HG03520 (cell line): ENCODE data around the gene LCN15.
A peak's percentile ranks its signal among the peaks of the same experiment; 100 is the strongest.
"Not testable (repeated sequence)": the region's sequence is repeated elsewhere in the genome, so short reads cannot be mapped to it uniquely, and the experiment has no call there.

Experiments used
- ATAC-seq: cut with Tn5 transposase; IDR thresholded peaks from one replicate; pipeline ENCODE4 v1.9.1; 2021; ENCODE audit warnings: mild to moderate bottlenecking, moderate library complexity; ENCODE audit not compliant: unreplicated experiment

Gene LCN15, protein sequence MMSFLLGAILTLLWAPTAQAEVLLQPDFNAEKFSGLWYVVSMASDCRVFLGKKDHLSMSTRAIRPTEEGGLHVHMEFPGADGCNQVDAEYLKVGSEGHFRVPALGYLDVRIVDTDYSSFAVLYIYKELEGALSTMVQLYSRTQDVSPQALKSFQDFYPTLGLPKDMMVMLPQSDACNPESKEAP

DNA sequence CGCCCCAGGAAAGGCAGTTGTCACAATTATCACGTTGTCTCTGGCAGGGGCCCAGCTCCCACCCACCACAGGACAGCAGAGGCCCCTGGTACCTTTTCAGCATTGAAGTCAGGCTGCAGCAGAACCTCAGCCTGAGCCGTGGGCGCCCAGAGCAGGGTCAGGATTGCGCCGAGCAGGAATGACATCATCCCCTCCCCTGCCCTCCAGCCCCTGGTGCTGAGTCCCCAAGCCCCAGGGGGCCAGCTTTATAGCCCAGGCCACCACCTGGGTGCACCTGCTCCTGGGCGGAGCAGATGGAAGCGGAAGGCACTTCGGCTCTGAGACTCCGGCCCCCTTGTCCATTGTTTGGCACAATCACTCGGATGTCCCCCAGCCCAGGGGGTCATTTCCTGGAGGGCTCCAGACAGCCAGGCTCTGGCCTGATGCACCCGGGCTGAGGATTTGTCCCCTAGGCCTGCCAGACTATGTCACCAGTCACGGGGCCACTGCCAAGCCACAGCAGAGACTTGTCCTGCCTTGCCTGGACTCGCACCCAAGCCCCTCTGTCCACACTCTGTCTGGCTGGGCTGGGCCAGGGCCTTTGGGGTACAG is at the start of gene LCN15:
LCN15 (minus strand) TSS at position 218 of the 591 bp plus-strand sequence; CDS start at position 188, 30 bp downstream.
- no peak for ATAC-seq

DNA sequence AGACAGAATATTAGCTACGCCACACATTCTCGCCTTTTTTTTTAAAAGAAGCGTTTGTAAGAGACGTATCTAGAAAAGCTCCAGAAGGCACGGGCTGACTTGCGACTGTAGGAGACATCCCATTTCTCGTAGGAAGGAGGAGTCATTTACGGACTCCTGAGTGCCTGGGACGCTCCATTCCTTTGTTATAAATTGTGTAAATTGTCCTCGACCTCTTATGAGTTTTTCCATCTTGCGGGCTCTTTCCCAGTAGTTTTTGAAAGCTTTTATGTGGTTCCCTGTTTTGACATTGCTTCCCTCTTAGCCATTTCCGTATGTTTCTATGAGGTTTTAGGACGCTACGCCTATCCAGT is 44.5 kb upstream of the LCN15 start:
- no peak for ATAC-seq

DNA sequence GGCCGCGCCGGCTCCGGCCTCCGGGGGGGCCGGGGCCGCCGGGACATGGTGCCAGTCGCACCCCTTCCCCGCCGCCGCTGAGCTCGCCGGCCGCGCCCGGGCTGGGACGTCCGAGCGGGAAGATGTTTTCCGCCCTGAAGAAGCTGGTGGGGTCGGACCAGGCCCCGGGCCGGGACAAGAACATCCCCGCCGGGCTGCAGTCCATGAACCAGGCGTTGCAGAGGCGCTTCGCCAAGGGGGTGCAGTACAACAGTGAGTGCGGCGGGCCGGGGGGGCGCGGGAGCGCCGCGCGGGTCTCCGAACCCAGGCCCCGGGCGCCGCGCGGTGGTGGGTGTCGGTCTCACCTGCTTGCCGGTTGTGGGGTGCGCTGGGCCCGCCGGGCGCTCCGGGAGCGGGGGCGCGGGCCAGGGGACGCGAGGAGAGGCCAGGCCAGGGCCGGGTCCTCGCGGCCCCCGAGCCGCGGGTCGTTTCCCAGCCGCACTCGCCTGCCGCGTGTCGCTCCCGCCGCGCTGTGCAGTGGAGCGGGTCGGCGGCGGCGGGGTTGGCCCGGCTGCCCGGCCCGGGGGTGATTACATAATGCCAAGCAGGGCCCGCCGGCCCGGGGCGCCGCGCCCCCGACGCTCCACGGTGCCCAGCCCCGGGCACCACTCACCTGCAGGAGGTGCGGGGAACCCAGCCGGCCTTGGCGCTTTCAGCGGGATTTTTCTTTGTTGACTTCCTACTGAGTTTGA is 43.9 kb upstream of the LCN15 start:
- peak; percentile 27 for ATAC-seq

DNA sequence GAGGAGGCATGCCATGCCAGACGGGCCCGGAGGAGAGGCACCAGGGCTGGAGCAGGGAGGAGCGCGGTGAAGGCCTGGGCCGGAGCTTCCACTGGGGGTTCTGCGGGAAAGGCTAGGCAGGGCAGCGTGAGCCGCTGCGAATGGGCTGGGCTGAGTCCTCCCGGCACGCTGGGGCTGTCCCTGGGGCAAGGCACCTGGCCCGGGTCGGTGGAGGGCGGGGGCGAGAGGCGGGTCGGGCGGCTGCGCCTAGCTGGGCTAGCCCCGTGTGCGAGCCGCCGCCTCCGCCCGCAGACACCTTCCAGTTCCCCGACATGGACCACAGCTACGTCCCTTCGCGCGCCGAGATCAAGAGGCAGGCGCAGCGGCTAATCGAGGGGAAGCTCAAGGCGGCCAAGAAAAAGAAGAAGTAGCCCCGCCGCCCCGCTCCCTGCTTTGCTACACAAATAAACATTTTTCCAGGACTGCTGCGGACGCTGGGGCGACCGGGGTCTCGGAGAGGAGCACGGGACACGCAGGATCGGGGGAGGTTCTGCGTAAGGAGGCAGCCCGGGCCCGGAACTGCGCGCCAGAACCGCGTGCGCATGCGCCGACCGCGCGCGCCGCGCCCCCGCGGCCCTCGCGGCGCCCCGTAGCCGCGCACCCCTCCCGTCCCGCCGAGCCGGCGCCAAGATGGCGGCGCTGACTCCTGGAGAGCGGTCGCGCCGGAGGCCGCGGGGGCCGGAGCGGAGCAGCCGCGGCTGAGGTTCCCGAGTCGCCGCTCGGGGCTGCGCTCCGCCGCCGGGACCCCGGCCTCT is 43.2 kb upstream of the LCN15 start, which contains the start of gene RABL6:
RABL6 (plus strand) TSS at position 668 of the 794 bp plus-strand sequence. CDS start 249 bp downstream, outside the sequence.
- peak; percentile 68 for ATAC-seq

DNA sequence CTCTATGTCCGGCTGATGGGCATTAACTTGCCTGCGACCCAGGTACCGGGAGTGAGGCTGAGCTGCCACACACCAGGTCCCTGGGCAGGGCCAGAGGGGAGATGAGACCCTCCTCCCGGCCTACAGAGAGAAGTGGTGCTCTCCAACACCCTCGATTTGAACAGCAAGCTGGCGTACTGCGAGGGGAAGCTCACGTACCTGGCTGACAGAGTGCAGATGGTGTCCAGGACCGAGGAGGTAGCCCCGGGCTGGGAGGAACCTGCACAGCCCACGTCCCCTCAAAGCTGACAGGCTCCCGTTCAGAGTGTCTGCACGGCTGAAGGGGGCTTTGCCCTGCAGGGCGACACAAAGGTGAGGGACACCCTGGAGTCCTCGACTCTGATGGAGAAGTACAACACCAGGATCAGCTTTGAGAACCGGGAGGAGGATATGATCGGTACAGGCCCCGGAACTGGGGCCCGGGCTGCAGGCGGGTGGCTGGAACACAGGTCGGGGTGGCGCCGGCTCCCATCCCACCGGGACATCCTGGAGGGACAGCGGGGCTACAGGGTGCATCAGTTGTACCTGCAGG is 42.4 kb upstream of the LCN15 start:
- no peak for ATAC-seq

DNA sequence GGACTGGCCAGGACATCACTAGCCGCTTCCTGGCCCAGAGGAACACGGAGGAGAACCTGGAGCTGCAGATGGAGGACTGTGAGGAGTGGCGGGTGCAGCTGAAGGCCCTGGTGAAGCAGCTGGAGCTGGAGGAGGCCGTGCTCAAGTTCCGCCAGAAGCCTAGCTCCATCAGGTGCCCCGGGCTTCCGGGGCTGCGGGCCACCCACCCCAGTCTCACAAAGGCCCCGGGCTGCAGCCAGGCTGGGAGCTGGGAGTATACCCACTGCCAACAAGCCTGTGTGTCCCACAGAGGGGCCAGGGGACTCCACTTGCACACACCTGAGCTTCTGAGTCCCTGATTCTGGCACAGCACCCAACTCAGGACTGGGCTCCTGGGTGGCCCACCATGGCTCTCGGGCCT is 41.7 kb upstream of the LCN15 start:
- ATAC-seq = no peak

DNA sequence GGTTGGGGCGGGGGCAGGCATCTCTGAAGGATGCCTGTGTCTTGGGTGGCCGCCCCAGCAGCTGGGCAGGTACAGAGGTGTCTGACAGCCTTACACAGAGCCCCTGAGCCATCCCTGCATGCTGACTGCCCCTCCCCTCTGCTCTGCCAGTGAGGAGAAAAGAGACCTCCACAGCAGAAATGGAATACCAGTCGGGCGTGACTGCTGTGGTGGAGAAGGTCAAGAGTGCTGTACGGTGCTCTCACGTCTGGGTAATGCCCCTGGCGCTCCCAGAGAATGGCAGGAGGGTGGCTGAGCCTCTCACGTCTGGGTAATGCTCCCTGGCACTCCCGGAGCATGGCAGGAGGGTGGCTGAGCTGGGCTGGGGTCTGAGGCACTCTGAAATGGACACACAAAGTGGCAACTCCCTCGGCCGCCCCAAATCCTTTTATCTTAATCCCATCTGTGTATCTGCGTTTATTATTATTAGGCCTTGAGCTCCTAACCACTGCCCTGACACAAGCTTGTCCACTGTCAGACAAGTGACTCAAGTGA is 41.0 kb upstream of the LCN15 start:
- no peak for ATAC-seq

DNA sequence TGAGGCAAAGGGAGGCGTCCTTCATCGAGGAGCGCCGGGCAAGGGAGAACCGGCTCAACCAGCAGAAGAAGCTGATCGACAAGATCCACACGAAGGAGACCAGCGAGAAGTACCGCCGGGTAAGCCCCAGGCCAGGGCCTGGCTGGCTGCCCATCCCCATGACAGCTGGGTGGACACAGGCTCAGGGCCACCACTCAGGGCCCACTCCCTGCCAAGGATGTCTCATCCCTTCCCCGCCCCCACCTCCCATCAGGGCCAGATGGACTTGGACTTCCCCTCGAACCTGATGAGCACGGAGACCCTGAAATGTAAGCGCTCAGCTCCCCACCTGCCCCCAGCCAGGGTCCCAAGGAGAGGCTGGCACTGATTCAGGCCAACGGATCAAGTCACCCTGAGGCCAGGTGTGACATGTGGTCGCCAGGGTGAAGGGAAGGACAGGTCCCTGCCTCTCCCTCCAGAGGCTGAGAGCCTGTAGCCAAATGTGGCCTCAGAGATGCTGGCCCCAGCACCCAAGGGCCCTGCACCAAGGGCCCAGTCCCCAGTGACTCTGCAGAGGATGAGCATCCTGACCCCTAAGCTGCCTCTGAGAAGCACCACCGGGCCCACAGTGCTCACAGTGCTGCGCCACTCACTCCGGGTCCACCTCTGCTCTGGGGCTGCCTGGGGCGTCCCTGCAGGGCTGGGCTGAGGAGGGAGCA is 40.3 kb upstream of the LCN15 start:
- ATAC-seq = no peak

DNA sequence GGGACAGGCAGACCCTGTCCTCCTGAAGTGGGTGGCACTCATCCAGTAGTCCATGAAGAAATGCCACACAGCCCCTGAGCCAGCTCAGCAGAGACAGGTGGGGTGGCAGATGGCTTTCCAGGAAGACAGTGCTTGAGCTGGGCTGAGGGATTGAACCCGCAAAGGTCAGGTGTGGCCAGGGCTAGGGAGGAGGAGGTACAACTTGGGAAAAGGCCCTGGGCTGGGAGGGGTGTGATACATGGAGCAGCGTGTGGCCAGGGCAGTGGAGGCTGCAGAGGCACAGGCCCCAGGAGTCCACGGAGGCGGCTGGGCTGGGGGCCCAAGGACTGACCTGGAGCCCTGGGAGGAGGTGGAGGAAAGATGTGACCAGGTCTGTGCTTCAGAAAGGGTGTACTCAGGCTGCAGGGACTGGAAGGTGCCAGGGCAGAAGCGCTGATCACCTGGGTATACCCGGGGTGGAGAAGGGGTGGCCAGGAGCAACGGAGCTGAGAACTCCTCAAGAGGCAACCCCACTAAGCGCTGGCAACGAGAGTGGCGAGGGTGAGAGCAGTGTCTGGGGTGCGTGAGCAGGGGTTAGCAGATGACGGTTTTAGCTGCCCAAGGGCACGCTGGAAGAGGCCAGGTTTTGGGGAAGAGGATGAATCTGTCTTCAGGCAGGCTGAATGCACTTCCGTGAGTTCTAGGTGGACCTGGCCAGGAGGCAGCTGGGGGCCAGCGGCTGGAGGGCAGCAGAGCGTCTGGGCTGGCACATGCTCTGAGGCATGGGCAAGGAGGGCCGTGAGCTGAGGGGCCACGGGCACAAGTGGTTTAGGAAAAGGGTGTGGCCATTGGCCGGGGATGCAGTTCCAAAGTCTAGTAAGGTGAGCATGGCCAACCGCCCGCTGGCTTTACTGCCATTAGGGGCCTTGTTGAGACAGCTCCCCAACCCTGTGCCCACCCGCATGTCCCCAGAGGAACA is 39.5 kb upstream of the LCN15 start:
- ATAC-seq = no peak

DNA sequence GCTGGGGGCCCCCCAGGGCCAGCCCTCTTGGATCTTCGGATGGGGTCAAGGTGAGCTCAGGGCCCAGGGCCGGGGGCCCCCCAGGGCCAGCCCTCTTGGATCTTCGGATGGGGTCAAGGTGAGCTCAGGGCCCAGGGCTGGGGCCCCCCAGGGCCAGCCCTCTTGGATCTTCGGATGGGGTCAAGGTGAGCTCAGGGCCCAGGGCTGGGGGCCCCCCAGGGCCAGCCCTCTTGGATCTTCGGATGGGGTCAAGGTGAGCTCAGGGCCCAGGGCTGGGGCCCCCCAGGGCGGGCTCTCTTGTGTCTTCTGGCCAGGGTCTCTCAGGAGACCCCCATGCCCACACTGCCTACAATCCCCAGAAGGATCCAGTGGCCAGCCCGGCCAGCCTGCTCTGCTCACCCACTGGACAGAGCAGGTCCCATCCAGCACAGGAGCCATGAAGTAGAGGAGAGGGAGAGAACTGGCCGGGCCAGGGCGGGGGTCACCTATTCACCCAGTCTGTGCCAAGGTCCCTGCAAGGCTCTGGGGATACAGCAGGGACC is 38.8 kb upstream of the LCN15 start:
- not testable (repeated sequence) for ATAC-seq

DNA sequence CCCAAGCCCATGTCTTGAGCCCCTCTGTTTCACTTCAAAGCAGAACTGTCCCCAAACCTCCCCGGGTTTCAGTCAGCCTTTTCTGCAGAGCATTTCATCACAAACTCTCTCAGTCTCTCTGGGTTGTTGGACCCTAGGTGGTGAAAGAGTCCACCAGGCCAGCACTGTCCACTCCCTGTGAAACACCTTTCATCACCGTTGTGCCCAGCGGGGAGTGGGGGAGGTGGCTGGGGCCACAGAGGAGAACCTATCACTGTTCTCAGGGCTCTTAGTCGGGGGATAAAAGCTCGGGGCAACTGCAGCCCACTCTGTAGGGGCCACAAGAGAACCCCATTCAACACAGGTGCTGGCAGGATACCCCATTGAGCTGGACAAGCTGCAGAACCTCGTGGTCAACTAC is 38.0 kb upstream of the LCN15 start:
- no peak for ATAC-seq

DNA sequence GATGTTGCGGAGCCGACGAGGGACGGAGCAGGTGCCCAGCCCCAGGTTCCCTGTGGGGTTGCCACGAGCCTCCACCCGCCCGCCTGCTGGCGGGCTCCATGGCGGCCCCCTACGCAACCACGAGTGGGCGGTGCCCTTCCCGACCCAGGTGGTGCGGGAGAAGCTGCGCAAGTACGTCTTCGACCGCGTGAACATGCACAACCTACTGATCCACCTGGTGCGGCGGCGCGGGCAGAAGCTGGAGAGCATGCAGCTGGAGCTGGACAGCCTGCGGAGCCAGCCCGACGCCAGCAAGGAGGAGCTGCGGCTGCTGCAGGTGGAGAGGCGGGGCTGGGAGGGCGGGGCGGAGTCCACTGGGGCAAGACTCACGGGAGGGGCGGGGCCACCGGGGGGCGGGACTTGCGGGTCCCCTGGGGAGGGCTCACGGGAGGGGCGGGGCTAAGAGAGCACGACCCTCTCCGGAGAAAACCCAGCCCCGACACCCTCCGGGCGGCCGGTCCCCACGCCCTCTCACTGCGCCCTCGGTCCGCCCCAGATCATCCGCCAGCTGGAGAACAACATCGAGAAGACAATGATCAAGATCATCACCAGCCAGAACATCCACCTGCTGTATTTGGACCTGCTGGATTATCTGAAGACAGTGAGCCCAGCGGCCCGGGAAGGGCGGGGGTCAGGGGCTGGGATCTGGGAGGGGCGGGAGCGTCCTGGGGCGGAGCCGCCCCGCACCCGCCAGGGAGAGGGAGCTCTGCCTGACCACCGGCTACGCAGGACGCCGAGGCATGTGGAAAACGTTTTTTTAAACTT is 35.7 kb upstream of the LCN15 start:
- ATAC-seq = no peak

DNA sequence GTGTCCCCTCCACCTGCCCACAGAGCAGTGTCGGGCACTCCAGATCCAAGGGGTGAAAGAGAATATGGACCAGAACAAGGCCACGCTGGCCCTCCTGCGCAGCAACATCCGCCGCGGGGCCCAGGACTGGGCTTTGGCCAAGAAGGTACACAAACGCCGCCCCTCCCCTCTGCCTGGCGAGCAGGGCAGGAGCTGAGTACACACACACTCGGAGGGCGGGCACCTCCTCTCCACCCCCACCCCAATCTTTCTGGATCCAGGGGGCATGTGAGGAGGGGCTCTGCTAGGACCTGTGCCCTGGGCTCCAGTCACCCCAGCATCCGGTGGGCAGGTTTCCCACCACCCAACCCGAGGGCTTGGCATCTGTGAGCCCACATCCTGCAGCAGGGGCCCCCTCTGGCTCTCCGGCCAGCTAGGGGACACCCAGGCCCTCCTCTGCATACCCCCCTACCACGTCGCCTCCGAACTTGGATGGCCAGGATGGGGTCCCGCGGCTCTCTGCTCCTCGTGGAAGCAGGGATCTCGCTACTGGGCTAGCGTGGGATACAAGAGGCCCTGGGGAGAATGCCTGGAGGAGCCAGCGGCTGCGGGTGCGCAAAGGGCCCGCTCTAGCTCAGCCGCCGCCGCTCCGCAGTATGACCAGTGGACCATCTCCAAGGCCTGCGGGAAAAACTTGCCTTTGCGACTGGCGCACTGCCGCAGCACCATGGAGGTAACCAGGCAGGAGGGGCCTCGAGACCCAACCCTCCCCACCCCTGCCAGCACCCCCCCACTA is 34.9 kb upstream of the LCN15 start:
- ATAC-seq = no peak

DNA sequence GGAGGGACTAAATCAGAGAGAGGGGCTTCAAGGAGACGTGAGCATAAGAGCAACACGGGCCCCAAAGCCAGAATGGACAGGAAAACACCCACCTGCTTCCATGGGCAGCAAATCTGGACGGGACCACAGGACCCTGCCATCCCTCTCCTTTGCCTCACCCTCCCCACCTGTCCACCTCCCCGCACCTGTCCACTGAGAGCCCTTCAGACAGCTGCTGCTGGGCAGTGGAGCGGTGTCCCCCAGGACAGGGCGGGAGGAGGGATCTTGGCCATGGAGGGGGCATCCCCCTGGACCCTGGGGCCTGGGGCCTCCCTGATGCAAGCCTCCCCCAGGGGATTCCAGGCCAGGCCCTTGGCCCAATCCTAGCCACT is 34.4 kb upstream of the LCN15 start:
- ATAC-seq = no peak

DNA sequence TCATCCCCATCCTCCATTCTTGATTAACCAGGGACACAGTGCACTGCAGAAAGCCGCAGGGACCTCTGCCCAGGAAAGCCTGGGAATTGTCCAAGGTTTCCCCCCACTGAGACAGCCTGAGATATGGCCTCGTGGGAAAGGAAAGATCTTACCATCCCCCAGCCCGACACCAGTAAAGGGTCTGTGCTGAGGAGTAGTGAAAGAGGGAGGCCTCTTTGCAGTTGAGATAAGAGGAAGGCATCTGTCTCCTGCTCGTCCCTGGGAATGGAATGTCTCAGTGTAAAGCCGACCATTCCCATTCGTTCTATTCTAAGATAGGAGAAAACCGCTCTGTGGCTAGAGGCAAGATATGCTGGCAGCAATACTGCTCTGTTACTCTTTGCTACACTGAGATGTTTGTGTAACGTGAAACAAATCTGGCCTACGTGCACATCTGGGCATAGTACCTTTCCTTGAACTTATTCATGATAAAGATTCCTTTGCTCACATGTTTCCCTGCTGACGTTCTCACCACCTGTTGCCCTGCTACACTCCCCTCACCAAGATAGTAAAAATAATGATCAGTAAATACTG is 32.5 kb upstream of the LCN15 start:
- not testable (repeated sequence) for ATAC-seq

DNA sequence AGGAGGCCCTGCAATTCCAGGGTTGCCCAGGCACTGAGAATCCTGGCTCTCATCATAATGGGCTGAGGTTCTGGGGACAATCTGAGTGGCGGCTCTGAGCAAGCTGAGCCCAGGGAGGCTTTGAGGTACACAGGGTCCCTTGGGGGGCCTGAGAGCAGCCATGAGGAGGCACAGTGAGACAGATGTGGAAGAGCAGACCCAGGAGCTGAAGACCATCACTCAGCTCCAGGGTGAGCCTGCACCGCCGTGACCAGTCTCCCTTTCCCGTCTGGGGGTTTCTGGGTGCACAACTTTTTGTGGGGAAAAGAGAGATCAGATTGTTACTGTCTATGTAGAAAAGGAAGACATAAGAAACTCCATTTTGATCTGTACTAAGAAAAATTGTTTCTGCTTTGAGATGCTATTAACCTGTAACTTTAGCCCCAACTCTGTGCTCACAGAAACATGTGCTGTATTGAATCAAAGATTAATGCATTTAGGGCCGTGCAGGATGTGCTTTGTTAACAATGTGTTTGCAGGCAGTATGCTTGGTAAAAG is 32.0 kb upstream of the LCN15 start, which contains the start of gene CCDC183:
CCDC183 (plus strand) TSS at position 101 of the 537 bp plus-strand sequence; CDS start at position 161, 60 bp downstream.
- ATAC-seq = no peak

DNA sequence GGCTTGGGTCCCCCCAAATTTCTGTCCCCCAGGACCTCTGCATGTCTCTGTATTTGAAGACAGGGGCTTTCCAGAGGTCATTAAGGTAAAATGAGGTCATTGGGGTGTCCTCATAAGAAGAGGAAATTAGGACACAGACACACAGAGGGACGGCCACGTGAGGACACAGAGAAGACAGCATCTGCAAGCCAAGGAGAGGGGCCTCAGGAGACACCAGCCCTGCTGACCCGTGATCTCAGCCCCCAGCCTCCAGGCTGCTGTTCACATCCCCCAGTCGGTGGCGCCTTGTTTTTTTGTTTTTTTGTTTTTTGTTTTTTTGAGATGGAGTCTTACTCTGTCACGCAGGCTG is 30.7 kb upstream of the LCN15 start:
- ATAC-seq = no peak
